Liver (tissue), 9 donors: ENCODE results near the gene NR1D2. TPM values are rescaled to one million over a fixed set of nuclear protein-coding genes. Genes with fewer than 3 reads are reported as not detected.
A peak's percentile ranks its signal among the peaks of the same experiment; 100 is the strongest.
"Not testable (repeated sequence)": the region's sequence is repeated elsewhere in the genome, so short reads cannot be mapped to it uniquely, and the experiment has no call there.

Experiments used
- DNase-seq: peaks from one replicate; pipeline ENCODE4 v3.0.0-alpha.2; 2017; ENCODE audit warnings: low spot score
- H3K27ac ChIP-seq, 2 donors: one replicate each; pipeline ENCODE4 v1.7.0; 2013; ENCODE audit warnings: inconsistent platforms in 2 of 2, low read length in 2 of 2, control low read depth in 1 of 2, low read depth in 1 of 2, mild to moderate bottlenecking in 1 of 2
- H3K27me3 ChIP-seq, 4 donors: one replicate each; pipeline versions ENCODE4 v1.6.1 to v1.7.0; 2013; ENCODE audit warnings: low read length in 3 of 4, inconsistent platforms in 1 of 4, mild to moderate bottlenecking in 1 of 4, moderate library complexity in 1 of 4; ENCODE audit not compliant: control insufficient read depth in 4 of 4, insufficient read depth in 4 of 4
- H3K36me3 ChIP-seq, 4 donors: one replicate each; pipeline versions ENCODE4 v1.6.1 to v1.7.0; 2013; ENCODE audit warnings: low read length in 3 of 4, mild to moderate bottlenecking in 3 of 4, low read depth in 1 of 4, moderate library complexity in 1 of 4; ENCODE audit not compliant: control insufficient read depth in 4 of 4, insufficient read depth in 3 of 4
- H3K4me1 ChIP-seq, 4 donors: one replicate each; pipeline versions ENCODE4 v1.6.1 to v1.7.0; 2013; ENCODE audit warnings: low read length in 3 of 4, mild to moderate bottlenecking in 3 of 4, moderate library complexity in 1 of 4; ENCODE audit not compliant: control insufficient read depth in 4 of 4, insufficient read depth in 4 of 4
- H3K4me3 ChIP-seq, 3 donors: one replicate each; pipeline versions ENCODE4 v1.6.1 to v1.7.0; 2013; ENCODE audit warnings: low read length in 3 of 3, control low read depth in 1 of 3, low read depth in 1 of 3, mild to moderate bottlenecking in 1 of 3
- H3K9ac ChIP-seq, 2 donors: one replicate each; pipeline ENCODE4 v1.7.0; 2013; ENCODE audit warnings: low read length in 2 of 2, mild to moderate bottlenecking in 2 of 2, moderate library complexity in 2 of 2, control low read depth in 1 of 2, low read depth in 1 of 2
- H3K9me3 ChIP-seq, 4 donors: one replicate each; pipeline versions ENCODE4 v1.6.1 to v1.7.0; 2013; ENCODE audit warnings: low read length in 3 of 4; ENCODE audit not compliant: control insufficient read depth in 4 of 4
- FOXA1 ChIP-seq: IDR thresholded peaks from 2 replicates; pipeline ENCODE4 v1.6.1; 2016; ENCODE audit warnings: antibody characterized with exemption
- FOXA2 ChIP-seq: IDR thresholded peaks from 2 replicates; pipeline ENCODE4 v1.6.1; 2016; ENCODE audit warnings: antibody characterized with exemption
- HNF4A ChIP-seq, 2 donors: conservative IDR thresholded peaks; 2 replicates each; pipeline ENCODE4 v1.6.1; 2016; ENCODE audit warnings: antibody characterized with exemption in 2 of 2, mild to moderate bottlenecking in 2 of 2
- HNF4G ChIP-seq: IDR thresholded peaks from 2 replicates; pipeline ENCODE4 v1.6.1; 2016; ENCODE audit warnings: antibody characterized with exemption
- JUND ChIP-seq, 2 donors: IDR thresholded peaks; 2 replicates each; pipeline ENCODE4 v1.6.1; 2016; ENCODE audit warnings: antibody characterized with exemption in 2 of 2
- NR2F2 ChIP-seq: IDR thresholded peaks from 2 replicates; pipeline ENCODE4 v1.6.1; 2016; ENCODE audit warnings: antibody characterized with exemption
- RAD21 ChIP-seq, 2 donors: IDR thresholded peaks; 2 replicates each; pipeline ENCODE4 v1.6.1; 2016; ENCODE audit warnings: antibody characterized with exemption in 2 of 2, mild to moderate bottlenecking in 2 of 2
- RXRA ChIP-seq, 2 donors: IDR thresholded peaks; 2 replicates each; pipeline ENCODE4 v1.6.1; 2017 to 2018; ENCODE audit warnings: antibody characterized with exemption in 2 of 2, mild to moderate bottlenecking in 1 of 2
- SP1 ChIP-seq: IDR thresholded peaks from 2 replicates; pipeline ENCODE4 v1.6.1; 2018; ENCODE audit warnings: antibody characterized with exemption, mild to moderate bottlenecking
- TAF1 ChIP-seq: conservative IDR thresholded peaks from 2 replicates; pipeline ENCODE4 v1.6.1; 2016; ENCODE audit warnings: antibody characterized with exemption, mild to moderate bottlenecking
- YY1 ChIP-seq: IDR thresholded peaks from 2 replicates; pipeline ENCODE4 v1.6.1; 2016; ENCODE audit warnings: antibody characterized with exemption, mild to moderate bottlenecking
- WGBS: extraction: QIAGEN DNeasy Blood & Tissue Kit; methylation state at CpG from one replicate; pipeline ENCODE4 v1.1.7; 2013; 5-methylcytosine and 5-hydroxymethylcytosine counted together
- polyA plus RNA-seq, 2 donors: library from polyadenylated mRNA; stranded (reverse) in 1 of 2; unstranded in 1 of 2; fragments of 200-250 nt in 1 of 2; fragments of >200 nt in 1 of 2; fragmentation: Nextera tagmentation in 1 of 2; extraction: Ambion mirVana in 1 of 2; gene quantifications; one replicate each; pipeline versions ENCODE4 v1.2.1 to v1.2.3, GENCODE V29; 2013 to 2015
- total RNA-seq, 2 donors: library from RNA; depleted of rRNA; stranded (reverse); fragments of >200 nt; gene quantifications; one replicate each; pipeline ENCODE4 v1.2.3, GENCODE V29; 2014
- TF ChIP-seq, protein P1 (sequence below): IDR thresholded peaks from 2 replicates; pipeline ENCODE4 v1.6.1; 2016; ENCODE audit warnings: antibody characterized with exemption, mild to moderate bottlenecking
- TF ChIP-seq, protein P2 (sequence below): IDR thresholded peaks from 2 replicates; pipeline ENCODE4 v1.6.1; 2016; ENCODE audit warnings: antibody characterized with exemption
- TF ChIP-seq, protein P3 (sequence below): IDR thresholded peaks from 2 replicates; pipeline ENCODE4 v1.6.1; 2016; ENCODE audit warnings: antibody characterized with exemption
- donor health status: healthy.
- donor health status: healthy.
- donor health status: healthy.
- donor health status: healthy.
- donor health status: healthy.

NR1D2 gene
- total and polyA plus RNA-seq, 4 donors = 7.3 to 25.5 (median 9.2) TPM

DNA sequence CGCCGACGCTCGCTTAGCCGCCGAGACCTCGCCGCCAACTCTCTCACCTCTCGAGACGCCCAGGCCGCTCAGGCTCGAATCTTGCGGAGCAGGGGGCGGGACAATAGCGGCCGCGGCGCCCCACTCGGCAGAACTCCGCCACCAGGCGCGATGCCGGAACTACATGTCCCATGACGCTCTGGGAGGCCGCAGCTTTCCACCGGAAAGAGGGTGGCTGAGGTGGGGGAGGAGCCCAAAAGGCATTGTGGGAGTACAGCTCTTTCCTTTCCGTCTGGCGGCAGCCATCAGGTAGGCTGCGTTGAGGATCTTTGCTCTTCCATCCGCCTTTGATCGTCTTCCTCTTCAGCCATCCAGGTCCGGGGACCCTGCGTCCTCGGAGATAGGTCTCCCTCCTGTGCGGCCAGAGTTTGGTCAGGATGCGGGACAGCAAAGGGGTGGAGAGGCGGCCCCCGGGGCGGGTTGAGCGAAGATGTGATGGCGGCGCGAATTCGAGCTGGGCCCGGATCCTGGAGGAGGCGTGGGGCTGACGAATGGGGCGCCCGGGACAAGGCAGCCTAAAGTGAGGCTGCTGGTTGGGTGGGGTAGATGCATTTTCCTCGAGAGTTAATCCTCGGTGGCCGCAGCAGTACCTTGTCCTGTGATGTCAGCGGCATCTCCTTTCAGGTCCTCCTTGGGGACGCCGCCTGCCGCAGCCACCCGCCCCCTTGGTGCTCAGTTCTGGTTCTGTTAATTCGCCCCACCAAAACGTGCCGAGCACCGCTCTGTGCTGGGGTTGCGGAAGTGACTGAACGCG, 28.0 kb upstream of the NR1D2 start, which contains the start of the genes NKIRAS1 and RPL15 (continued):
- TF ChIP-seq, protein P1, sequence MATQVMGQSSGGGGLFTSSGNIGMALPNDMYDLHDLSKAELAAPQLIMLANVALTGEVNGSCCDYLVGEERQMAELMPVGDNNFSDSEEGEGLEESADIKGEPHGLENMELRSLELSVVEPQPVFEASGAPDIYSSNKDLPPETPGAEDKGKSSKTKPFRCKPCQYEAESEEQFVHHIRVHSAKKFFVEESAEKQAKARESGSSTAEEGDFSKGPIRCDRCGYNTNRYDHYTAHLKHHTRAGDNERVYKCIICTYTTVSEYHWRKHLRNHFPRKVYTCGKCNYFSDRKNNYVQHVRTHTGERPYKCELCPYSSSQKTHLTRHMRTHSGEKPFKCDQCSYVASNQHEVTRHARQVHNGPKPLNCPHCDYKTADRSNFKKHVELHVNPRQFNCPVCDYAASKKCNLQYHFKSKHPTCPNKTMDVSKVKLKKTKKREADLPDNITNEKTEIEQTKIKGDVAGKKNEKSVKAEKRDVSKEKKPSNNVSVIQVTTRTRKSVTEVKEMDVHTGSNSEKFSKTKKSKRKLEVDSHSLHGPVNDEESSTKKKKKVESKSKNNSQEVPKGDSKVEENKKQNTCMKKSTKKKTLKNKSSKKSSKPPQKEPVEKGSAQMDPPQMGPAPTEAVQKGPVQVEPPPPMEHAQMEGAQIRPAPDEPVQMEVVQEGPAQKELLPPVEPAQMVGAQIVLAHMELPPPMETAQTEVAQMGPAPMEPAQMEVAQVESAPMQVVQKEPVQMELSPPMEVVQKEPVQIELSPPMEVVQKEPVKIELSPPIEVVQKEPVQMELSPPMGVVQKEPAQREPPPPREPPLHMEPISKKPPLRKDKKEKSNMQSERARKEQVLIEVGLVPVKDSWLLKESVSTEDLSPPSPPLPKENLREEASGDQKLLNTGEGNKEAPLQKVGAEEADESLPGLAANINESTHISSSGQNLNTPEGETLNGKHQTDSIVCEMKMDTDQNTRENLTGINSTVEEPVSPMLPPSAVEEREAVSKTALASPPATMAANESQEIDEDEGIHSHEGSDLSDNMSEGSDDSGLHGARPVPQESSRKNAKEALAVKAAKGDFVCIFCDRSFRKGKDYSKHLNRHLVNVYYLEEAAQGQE = peak; percentile 95
- TF ChIP-seq RAD21 (IDR thresholded peaks at IDR 0.05) = peak; percentile 48 to 55
- TF ChIP-seq, protein P2, sequence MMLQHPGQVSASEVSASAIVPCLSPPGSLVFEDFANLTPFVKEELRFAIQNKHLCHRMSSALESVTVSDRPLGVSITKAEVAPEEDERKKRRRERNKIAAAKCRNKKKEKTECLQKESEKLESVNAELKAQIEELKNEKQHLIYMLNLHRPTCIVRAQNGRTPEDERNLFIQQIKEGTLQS = no peak

DNA sequence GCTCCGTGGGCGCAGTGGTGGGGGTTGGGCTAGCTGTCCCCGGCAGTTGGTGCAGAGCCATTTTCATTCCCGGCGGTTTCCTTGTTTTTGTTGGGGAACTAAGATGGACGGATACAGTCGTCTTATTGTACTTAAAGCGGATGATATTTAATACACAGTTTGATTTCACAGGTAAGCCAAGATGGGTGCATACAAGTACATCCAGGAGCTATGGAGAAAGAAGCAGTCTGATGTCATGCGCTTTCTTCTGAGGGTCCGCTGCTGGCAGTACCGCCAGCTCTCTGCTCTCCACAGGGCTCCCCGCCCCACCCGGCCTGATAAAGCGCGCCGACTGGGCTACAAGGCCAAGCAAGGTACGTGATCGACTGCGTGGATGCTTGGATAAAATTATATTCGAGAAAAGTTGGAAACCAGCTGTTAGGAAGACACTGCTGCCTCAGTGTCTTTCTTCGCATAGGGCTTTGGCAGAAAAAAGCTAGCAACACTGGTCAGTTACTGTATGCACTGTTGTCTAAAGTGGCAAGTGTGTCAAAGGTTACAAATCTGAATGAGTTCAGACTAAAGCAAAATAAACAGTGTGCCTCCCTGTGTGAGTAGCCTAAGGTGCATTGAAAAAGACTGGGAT, 27.3 kb upstream of the NR1D2 start:
- Histone ChIP-seq H3K4me3 (peak overlapping the region; percentile 95), H3K36me3 (peaks cover 0 to 15% (median 9%) of the 10 kb centered on the region in 4 donors), H3K27ac (peak overlapping the region; percentile 88 to 96), H3K4me1 (peaks cover 0 to 37% (median 28%) of the 10 kb centered on the region in 4 donors), H3K9ac (peak overlapping the region; percentile 84 to 92)
- TF ChIP-seq RXRA (IDR thresholded peaks at IDR 0.05) (peak; percentile 34 to 46), RAD21 (IDR thresholded peaks at IDR 0.05) (peak in 1 of 2 donors; percentile 11)
- peak; percentile 35 for DNase-seq
- WGBS = 1% methylated on average over 20 of the region's 21 CpGs
- not testable (repeated sequence) for H3K27me3 ChIP-seq, H3K9me3 ChIP-seq

DNA sequence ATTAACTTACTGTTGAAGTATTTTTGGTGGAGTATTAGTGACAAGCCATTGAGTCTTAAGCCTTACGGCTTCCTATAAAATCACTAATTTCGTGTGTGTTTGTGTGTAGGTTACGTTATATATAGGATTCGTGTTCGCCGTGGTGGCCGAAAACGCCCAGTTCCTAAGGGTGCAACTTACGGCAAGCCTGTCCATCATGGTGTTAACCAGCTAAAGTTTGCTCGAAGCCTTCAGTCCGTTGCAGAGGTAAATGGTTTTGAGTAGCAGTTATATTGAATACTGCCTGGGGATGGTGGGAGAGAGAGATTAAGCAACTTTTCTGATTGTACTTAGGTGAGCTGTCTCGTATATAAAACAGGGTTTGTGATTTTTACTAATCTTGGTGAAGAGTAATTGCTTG, 26.8 kb upstream of the NR1D2 start:
- Histone ChIP-seq H3K9ac (peak overlapping the region; percentile 84 to 92), H3K27ac (peak overlapping the region; percentile 88 to 96), H3K36me3 (peaks cover 0 to 15% (median 9%) of the 10 kb centered on the region in 4 donors), H3K4me3 (peak overlapping the region; percentile 95), H3K4me1 (peaks cover 0 to 37% (median 28%) of the 10 kb centered on the region in 4 donors)
- not testable (repeated sequence) for H3K27me3 ChIP-seq, H3K9me3 ChIP-seq, DNase-seq
- 45% methylated on average over 12 of the region's 12 CpGs for WGBS

DNA sequence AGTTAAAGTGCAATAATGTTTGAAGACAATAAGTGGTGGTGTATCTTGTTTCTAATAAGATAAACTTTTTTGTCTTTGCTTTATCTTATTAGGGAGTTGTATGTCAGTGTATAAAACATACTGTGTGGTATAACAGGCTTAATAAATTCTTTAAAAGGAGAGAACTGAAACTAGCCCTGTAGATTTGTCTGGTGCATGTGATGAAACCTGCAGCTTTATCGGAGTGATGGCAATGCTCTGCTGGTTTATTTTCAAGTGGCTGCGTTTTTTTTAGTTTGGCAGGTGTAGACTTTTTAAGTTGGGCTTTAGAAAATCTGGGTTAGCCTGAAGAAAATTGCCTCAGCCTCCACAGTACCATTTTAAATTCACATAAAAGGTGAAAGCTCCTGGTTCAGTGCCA, 25.5 kb upstream of the NR1D2 start:
- 80% methylated on average over 2 of the region's 2 CpGs for WGBS
- no peak for DNase-seq
- Histone ChIP-seq H3K27me3 (no peaks in the 10 kb centered on the region), H3K9ac (no peak overlapping the region), H3K36me3 (peaks cover 0 to 15% (median 9%) of the 10 kb centered on the region in 4 donors), H3K27ac (no peak overlapping the region), H3K4me3 (no peak overlapping the region), H3K9me3 (no peaks in the 10 kb centered on the region), H3K4me1 (peaks cover 0 to 25% (median 17%) of the 10 kb centered on the region in 4 donors)
- TF ChIP-seq HNF4A (conservative IDR thresholded peaks at IDR 0.05) (no peak), SP1 (no peak), FOXA1 (no peak), RXRA (IDR thresholded peaks at IDR 0.05) (no peak), HNF4G (no peak), TAF1 (no peak), YY1 (no peak), FOXA2 (no peak), NR2F2 (no peak), JUND (IDR thresholded peaks at IDR 0.05) (no peak)
- TF ChIP-seq, protein P2 = no peak
- TF ChIP-seq, protein P3, sequence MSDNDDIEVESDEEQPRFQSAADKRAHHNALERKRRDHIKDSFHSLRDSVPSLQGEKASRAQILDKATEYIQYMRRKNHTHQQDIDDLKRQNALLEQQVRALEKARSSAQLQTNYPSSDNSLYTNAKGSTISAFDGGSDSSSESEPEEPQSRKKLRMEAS = no peak
- TF ChIP-seq, protein P1 = no peak
